SKM-1 treated with dmso at 0.1 percent for 144 hours (cell line): ENCODE results near the gene GBP2.
"Not testable (repeated sequence)": the region's sequence is repeated elsewhere in the genome, so short reads cannot be mapped to it uniquely, and the experiment has no call there.

Source experiments
- DNase-seq: peaks from one replicate; lab custom pipeline; 2025; ENCODE audit not compliant: unreplicated experiment; lab: John Stamatoyannopoulos, UW

GBP2 gene

GRCh38 chr1:89128003-89128458 lies 2.1 kb upstream of the GBP2 start:
- DNase-seq = not testable (repeated sequence)

GRCh38 chr1:89126602-89127565 lies 970 bp upstream of the GBP2 start:
- DNase-seq = not testable (repeated sequence)

- no peak for DNase-seq
Observed at GRCh38 chr1:89125240-89125912, 538 bp downstream of the GBP2 start.

GRCh38 chr1:89121641-89122040 lies 4.3 kb downstream of the GBP2 start:
- DNase-seq = no peak

GRCh38 chr1:89114662-89115061 lies 11.3 kb downstream of the GBP2 start:
- DNase-seq = no peak

DNA sequence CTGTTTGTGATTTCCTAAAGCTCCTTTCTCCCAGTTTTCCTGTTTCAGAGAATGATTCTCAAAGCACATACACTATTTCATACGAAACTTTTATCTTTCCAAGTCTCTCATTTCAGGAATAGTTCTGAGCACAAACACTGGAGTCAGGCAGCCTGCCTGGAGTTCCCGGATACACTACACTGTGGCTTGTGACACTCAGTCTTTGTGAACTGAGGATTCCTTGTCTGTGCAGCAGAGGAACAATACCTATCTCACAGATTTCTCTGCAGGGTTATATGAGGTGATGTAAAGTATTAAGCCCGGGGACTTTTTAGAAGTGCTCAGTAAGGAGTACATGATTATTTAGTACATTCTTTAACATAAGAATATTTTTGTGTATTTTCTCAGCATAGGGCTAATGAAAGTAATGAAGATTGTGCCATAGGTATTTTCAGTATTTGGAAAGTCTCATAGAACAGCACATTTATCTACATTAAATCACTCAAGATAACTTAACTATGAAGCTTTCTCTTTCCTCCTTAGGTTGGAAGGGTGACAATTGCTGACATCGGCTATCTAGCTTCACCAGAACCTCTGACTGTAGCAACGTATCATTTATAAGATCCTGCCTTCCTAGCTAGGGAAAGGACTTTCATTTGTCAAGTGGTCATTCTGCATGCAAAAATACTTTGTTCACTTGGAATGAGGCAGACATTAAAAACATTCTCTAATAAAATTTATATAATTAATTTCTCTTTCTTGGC lies 12.9 kb downstream of the GBP2 start:
- no peak for DNase-seq

DNA sequence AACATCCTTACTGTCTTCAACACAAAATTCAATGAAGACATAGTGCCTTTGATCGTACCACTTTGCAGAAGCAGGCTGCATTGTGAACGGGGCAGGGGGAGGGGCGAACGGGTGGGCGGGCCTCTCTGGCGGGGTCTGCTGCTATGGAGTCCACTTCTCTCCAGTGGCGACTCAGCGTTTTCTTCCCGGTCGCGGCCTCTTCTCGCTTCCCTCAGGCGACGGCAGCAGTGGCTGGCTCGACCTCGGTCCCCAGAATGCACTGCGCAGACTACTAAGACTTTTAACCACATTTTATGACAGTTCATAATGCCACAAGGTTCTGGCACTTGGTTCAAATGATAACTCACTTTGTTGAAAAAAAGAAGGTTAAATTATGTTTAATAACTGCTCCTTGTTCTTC lies 21.2 kb downstream of the GBP2 start:
- DNase-seq = no peak

- no peak for DNase-seq
Observed at GRCh38 chr1:89104147-89104546, 21.8 kb downstream of the GBP2 start.

DNA sequence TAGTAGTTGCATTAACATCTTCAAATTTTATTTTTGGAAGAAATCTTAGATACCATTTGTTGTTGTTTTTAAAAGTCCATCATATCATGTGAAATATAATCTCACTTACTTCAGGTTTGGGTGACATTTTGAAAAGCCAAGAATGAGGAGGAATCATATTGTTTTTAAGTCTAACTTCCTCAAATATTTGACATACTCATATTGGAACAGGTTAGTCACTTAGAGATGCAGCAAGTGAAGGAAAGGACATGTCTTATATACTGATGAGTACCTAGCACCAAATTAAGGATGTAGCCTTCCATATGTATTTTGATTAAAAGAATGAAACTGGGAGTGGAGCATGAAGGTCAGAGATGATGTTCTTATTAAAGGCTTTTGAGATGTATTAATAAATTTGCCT lies 23.9 kb downstream of the GBP2 start:
- no peak for DNase-seq

DNA sequence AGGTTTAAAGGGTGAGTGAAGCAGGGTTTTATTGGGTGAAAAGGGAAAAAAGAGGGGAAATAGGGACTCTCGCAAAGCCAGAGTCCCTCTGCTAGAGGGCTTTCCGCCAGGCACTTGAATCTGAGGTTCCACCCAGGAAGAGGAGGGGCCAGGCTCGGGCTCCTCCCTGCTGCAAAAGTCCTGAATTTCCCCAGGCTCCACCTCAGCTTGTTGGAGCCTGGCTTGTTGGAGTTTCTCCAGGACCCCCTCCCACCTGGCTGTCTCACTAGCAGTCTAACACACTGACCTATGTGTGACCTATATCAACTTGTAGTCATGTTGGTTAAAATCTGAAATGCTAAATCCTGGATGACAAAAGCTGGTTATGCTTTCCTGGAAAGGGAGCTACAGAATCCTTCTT lies 25.5 kb downstream of the GBP2 start:
- DNase-seq = no peak

- no peak for DNase-seq
Observed at GRCh38 chr1:89098857-89099256, 27.1 kb downstream of the GBP2 start.

DNA sequence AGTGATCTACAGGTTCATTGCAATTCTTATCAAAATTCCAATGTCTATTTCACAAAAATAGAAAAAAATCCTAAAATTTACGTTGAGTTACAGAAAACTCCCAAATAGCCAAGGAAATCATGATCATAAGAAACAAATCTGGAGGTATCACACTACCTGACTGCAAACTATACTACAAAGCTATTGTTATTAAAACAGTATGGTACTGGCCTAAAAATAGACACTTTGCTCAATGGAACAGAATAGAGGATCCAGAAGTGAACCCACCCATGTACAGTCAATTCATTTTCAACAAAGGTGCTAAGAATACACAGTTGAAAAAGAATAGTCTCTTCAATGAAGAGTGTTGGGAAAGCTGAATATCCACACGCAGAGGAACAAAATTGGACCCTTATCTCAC lies 30.2 kb downstream of the GBP2 start:
- DNase-seq = no peak

GRCh38 chr1:89089962-89090361 lies 36.0 kb downstream of the GBP2 start:
- no peak for DNase-seq

DNA sequence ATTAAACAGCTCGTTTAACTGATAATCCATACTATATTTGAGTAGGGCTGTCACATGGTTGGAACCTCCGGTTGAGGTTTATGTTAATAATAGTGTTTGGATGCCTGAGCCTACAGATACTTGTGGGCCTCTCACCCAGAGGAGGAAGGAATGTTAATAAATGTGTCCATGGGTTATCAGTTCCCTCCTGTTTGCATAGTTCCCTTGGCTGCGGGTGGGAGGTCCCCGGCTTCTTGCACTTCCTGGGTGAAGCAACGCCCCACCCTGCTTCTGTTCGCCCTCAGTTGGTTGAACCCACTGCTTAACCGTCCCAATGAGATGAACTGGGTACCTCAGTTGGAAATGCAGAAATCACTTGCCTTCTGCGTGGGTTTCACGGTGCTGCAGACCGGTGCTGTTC lies 37.3 kb downstream of the GBP2 start:
- DNase-seq = no peak

GRCh38 chr1:89087241-89087640 lies 38.7 kb downstream of the GBP2 start:
- DNase-seq = no peak

DNA sequence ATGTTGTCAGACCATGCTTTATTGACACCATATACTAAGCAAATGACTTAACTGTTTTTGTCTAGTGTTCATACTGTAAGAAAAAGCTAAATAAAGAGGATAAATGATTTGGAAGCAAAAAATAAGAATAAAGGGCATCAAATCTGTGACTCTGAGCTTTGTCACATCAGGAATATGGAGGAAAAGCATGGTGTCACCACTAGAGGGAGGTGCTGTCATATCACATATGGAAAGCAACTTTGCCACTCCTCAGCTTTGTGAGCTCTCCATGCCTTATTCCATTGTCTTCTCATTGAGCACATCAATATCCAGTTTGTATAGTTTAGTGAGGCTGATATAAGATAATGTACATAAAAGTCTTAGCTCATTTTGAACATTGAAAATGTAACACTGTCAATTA lies 40.1 kb downstream of the GBP2 start:
- peak; percentile 21 for DNase-seq

DNA sequence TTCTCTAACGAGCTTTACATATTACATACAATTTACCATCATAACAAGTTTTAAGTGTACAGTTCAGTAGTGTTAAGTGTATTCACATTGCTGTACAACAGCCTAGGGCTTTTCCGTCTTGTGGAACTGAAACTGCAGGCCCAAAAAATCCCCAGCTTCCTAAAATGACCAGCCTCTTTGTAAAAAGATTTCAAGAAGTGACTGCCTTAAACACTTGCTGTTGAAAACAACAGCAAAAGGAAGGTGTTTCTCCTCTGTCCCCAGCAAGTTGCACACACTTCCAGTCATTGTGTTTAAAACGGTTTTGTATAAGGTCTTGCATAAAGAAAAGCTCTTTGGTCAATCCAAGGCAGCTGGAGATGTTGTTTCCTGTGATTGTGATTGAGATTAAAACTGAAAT lies 44.9 kb downstream of the GBP2 start:
- DNase-seq = no peak

DNA sequence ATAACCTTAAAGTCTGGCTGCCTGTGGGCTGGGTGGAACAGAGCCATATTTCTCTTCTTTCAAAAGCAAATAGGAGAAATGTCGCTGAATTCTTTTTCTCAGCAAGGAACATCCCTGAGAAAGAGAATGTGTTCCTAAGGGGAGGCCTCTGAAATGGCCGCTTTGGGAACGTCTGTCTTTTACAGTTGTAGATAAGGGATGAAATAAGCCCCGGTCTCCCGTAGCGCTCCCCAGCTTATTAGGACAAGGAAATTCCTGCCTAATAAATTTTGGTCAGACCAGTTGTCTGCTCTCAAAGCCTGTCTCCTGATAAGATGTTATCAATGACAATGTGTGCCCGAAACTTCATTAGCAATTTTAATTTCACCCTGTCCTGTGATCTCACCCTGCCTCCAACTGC lies 45.8 kb downstream of the GBP2 start:
- DNase-seq = not testable (repeated sequence)

DNA sequence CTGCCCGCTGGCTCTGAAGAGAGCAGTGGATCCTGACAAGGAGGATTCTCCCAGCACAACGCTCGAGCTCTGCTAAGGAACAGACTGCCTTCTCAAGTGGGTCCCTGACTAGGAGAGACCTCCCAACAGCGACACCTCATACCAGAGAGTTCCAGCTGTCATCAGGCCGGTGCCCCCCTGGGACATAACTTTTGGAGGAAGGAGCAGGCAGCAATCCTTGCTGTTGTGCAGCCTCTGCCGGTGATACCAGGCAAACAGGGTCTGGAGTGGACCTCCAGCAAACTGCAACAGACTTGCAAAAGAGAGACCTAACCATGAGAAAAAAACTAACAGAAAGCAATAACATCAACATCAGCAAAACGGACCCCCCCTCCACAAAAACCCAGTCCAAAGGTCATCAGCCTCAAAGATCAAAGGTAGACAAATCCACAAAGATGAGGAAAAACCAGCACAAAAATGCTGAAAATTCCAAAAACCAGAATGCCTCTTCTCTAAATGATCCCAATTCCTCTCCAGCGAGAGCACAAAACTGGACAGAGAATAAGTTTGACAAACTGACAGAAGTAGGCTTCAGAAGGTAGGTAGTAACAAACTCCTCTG lies 53.3 kb downstream of the GBP2 start:
- DNase-seq = not testable (repeated sequence)

- no peak for DNase-seq
Observed at GRCh38 chr1:89070509-89070908, 55.4 kb downstream of the GBP2 start.

DNA sequence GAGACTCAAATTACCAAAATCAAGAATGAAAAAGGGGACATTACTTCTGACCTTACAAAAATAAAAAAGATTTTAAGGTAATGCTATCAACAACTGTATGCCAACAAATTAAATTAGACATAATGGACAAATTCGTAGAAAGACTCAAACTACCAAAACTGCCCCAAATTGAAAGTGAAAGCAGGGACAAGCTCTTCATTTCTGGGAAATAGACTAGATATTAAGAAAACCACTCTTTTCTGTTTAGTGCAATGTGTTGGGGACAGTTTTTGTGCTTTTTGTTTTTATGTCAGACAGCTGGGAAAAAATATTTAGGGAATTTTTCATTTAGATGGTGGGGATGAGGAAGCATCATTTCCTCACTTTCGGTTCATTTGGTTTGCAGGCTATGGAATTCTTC lies 56.0 kb downstream of the GBP2 start:
- DNase-seq = no peak
